Lung (tissue), 12 donors: ENCODE measurements around the gene SGTB. TPM values are rescaled to one million over a fixed set of nuclear protein-coding genes. Genes with fewer than 3 reads are reported as not detected.

Experiments used
- ATAC-seq: fragments of 200-7000 bp; cut with Tn5 transposase; one replicate; pipeline ENCODE4 v1.9.1; 2020; ENCODE audit warnings: moderate number of reproducible peaks; ENCODE audit not compliant: insufficient read depth, low FRiP score
- DNase-seq, 3 donors: peaks; one replicate each; pipeline ENCODE4 v3.0.0-alpha.2; 2013 to 2017
- H3K27ac ChIP-seq, 2 donors: one replicate each; pipeline ENCODE4 v1.5.1; 2013; ENCODE audit warnings: mild to moderate bottlenecking in 2 of 2, moderate library complexity in 2 of 2, control low read depth in 1 of 2, inconsistent platforms in 1 of 2, low read depth in 1 of 2, low read length in 1 of 2
- H3K27me3 ChIP-seq, 3 donors: one replicate each; pipeline ENCODE4 v1.5.1; 2013; ENCODE audit warnings: low read length in 2 of 3; ENCODE audit not compliant: control insufficient read depth in 3 of 3, insufficient read depth in 3 of 3
- H3K36me3 ChIP-seq, 4 donors: one replicate each; pipeline ENCODE4 v1.5.1; 2013; ENCODE audit warnings: low read length in 4 of 4, mild to moderate bottlenecking in 1 of 4, moderate library complexity in 1 of 4; ENCODE audit not compliant: control insufficient read depth in 4 of 4, insufficient read depth in 4 of 4
- H3K4me1 ChIP-seq, 5 donors: one replicate each; pipeline ENCODE4 v1.5.1; 2013; ENCODE audit warnings: low read length in 5 of 5, mild to moderate bottlenecking in 2 of 5, moderate library complexity in 1 of 5; ENCODE audit not compliant: control insufficient read depth in 5 of 5, insufficient read depth in 5 of 5
- H3K4me3 ChIP-seq: one replicate; pipeline ENCODE4 v1.5.1; 2013; ENCODE audit warnings: mild to moderate bottlenecking, control low read depth, moderate library complexity
- H3K9ac ChIP-seq, 2 donors: one replicate each; pipeline ENCODE4 v1.5.1; 2013; ENCODE audit warnings: low read length in 2 of 2, control low read depth in 1 of 2; ENCODE audit not compliant: insufficient read depth in 1 of 2
- H3K9me3 ChIP-seq, 4 donors: one replicate each; pipeline ENCODE4 v1.5.1; 2013; ENCODE audit warnings: low read length in 3 of 4, mild to moderate bottlenecking in 1 of 4, moderate library complexity in 1 of 4; ENCODE audit not compliant: control insufficient read depth in 4 of 4, insufficient read depth in 3 of 4
- WGBS, 2 donors: extraction: QIAGEN DNeasy Blood & Tissue Kit; methylation state at CpG; one replicate each; pipeline ENCODE4 v1.1.7; 2013; 5-methylcytosine and 5-hydroxymethylcytosine counted together
- polyA plus RNA-seq, 2 donors: library from polyadenylated mRNA; stranded (reverse); fragments of 200-250 nt; gene quantifications; one replicate each; pipeline ENCODE4 v1.2.1, GENCODE V29; 2013
- total RNA-seq, 2 donors: library from RNA; depleted of rRNA in 1 of 2; stranded (reverse); fragments of >200 nt in 1 of 2; gene quantifications; one replicate each; pipeline ENCODE4 v1.2.1, GENCODE V29; 2014 to 2021
- TF ChIP-seq, protein P1 (sequence below): IDR thresholded peaks from 2 replicates; pipeline ENCODE4 v1.5.1; 2012; ENCODE audit warnings: mild to moderate bottlenecking; ENCODE audit errors: control extremely low read depth, extremely low read depth
- donor health status: control.
- donor health status: control.
- donor health status: Bipolar disorder and iron deficiency.
- donor health status: healthy.
- donor health status: DM: yes; HTN: yes; CAD: no.

The SGTB gene
- total and polyA plus RNA-seq, 4 donors: 2.5 to 11.1 (median 10.0) TPM

DNA sequence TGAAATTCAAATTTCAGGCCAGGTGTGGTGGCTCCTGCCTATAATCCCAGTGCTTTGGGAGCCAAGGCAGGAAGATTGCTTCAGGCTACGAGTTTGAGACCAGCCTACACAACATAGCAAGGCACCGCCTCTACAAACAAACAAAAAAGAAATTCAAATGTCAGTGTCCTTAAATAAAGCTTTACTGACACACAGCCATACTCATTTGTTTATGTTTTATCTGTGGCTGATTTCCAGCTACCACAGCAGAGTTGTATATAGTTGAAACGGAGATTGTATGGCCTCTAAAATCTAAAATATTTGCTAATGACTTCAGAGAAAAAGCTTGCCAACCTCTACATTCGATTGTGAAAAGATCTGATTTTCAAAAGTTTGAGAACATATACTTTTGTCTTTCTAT is 81.7 kb downstream of the SGTB start:
- DNase-seq (peak in 1 of 3 donors; percentile 36), ATAC-seq (no peak)
- Histone ChIP-seq H3K4me3 (no peak overlapping the region), H3K27me3 (no peaks in the 10 kb centered on the region), H3K9me3 (no peaks in the 10 kb centered on the region), H3K27ac (no peak overlapping the region), H3K4me1 (no peaks in the 10 kb centered on the region), H3K36me3 (peaks cover 10 to 16% (median 14%) of the 10 kb centered on the region in 4 donors), H3K9ac (no peak overlapping the region)
- WGBS, 2 donors: 84 to 94% methylated on average over 4 of the region's 4 CpGs
- TF ChIP-seq, protein P1, sequence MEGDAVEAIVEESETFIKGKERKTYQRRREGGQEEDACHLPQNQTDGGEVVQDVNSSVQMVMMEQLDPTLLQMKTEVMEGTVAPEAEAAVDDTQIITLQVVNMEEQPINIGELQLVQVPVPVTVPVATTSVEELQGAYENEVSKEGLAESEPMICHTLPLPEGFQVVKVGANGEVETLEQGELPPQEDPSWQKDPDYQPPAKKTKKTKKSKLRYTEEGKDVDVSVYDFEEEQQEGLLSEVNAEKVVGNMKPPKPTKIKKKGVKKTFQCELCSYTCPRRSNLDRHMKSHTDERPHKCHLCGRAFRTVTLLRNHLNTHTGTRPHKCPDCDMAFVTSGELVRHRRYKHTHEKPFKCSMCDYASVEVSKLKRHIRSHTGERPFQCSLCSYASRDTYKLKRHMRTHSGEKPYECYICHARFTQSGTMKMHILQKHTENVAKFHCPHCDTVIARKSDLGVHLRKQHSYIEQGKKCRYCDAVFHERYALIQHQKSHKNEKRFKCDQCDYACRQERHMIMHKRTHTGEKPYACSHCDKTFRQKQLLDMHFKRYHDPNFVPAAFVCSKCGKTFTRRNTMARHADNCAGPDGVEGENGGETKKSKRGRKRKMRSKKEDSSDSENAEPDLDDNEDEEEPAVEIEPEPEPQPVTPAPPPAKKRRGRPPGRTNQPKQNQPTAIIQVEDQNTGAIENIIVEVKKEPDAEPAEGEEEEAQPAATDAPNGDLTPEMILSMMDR: no peak

DNA sequence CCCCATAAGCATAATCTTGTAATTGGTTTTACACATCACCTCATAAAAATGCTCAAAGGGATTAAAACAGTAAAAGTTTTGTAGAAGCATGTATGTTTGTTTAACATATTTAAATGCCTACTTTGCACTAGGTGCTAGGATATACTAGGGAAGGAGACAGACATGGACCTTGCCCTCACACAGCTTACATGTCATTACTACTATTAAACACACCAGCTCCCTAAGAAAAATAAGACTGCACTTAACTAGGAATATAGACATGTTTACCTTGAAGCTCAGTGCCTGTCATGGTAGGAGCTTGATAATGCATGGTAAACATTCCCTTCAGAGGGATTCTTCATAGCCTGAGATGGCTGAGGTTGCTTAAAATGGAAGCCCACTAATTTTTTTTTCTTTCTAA is 90.9 kb downstream of the SGTB start:
- H3K4me1 ChIP-seq: peaks cover 0 to 3% (median under 1%) of the 10 kb centered on the region in 5 donors
- no peak overlapping the region for H3K27ac ChIP-seq
- ATAC-seq (no peak), DNase-seq (no peak)
- no peak overlapping the region for H3K9ac ChIP-seq
- TF ChIP-seq, protein P1: no peak
- H3K27me3 ChIP-seq: no peaks in the 10 kb centered on the region
- no peaks in the 10 kb centered on the region for H3K9me3 ChIP-seq
- no peak overlapping the region for H3K4me3 ChIP-seq
- H3K36me3 ChIP-seq: peaks cover 0 to 2% (median 1%) of the 10 kb centered on the region in 4 donors

DNA sequence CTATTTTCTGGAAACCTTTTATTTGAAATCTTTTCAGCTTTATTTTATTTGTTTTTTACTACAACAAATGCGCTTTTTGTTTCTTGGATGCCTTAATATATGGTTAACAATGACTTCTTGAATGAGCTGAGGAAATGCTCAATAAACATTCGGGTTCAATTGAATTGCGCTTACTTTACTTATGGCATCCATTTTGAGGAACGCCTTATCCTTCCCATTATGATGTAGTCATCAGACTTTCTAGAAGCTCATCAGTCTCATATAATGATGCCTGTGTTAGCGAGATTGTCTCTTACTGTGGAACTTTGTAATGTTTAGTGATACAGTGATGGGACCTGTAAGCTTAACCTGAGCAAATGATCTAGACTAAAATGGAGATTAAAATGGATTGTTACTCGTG is 96.2 kb downstream of the SGTB start:
- H3K27me3 ChIP-seq: no peaks in the 10 kb centered on the region
- ATAC-seq (no peak), DNase-seq (peak in 2 of 3 donors; percentile 15 to 29)
- TF ChIP-seq, protein P1: no peak
- H3K36me3 ChIP-seq: peaks cover 0 to 4% (median 1%) of the 10 kb centered on the region in 4 donors
- H3K9ac ChIP-seq: peak overlapping the region in 1 of 2 donors; percentile 6
- 47 to 60% methylated on average over 6 of the region's 6 CpGs for WGBS, 2 donors
- H3K27ac ChIP-seq: no peak overlapping the region
- no peak overlapping the region for H3K4me3 ChIP-seq
- no peaks in the 10 kb centered on the region for H3K9me3 ChIP-seq
- peaks cover 0 to 22% (median 13%) of the 10 kb centered on the region in 5 donors for H3K4me1 ChIP-seq
